ENCODE results near the gene BRD7. TPM values are rescaled to one million over a fixed set of nuclear protein-coding genes. Genes with fewer than 3 reads are reported as not detected.

BRD7 gene
- polyA plus RNA-seq, 3 donors from 2014 or later: 15.7 to 42.7 (median 39.8) TPM

- Mint-ChIP-seq H3K27me3 (ENCODE audit: low read depth in 3 of 3) (peaks cover 2 to 5% (median 5%) of the 10 kb centered on the region in 3 donors), H3K4me1 (peaks cover 5 to 13% of the 10 kb centered on the region in 2 donors), H3K4me3 (no peak overlapping the region), H3K27ac (no peak overlapping the region), H3K36me3 (no peaks in the 10 kb centered on the region), H3K9me3 (no peaks in the 10 kb centered on the region)
- no peak for DNase-seq
These were observed 28.2 kb upstream of the BRD7 start for GRCh38 chr16:50396761-50397535.

GRCh38 chr16:50395763-50396710 lies 27.2 kb upstream of the BRD7 start:
- Mint-ChIP-seq H3K36me3 (no peaks in the 10 kb centered on the region), H3K27ac (peak overlapping the region in 3 of 6 donors; percentile 0 to 34 (median 19)), H3K4me3 (no peak overlapping the region), H3K4me1 (peaks cover 5 to 13% of the 10 kb centered on the region in 2 donors), H3K27me3 (ENCODE audit: low read depth in 3 of 3) (peaks cover 2 to 5% (median 2%) of the 10 kb centered on the region in 3 donors), H3K9me3 (no peaks in the 10 kb centered on the region)
- DNase-seq: no peak

DNA sequence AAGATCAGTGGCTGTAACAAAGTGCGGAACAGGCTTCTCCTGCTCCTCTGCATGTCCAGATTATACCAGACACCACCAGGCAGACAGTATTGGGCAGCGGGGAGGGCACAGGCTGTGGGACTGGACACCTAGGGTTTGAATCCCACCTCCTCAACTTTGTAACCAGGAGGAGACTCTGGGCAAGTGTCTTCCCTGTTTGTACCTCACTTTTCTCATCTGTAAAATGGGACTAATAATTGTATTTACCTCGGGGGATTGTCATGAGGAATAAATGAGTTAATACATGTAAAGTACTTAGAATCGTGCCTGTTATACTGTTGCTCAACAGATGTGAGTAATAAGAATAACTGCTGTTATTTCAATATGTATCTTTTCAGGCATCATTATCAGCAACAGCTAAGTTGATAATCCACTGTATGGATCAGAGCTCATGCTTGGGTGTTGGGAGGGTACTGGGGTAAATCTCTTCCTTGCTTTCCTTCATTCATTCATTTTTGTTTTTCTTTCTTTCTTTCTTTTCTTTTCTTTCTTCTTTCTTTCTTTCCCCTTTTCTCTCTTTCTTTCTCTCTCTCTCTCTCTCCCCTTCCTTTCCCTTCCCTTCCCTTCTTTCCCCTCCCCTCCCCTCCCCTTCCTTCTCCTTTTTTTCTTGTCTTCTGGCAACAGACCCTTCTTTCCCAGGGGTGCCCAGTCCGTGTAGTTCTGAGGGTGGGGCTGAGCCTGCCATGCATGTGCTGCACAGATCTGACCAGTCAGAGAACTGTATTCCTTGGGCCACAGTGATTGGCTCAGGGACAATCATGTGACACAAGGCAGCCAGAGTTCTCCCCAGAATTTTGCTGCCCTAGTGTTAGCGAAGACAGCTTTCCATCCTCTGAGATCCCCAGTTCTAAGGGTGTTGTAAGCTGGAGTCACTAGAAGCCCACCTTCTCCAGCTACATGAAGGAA lies 25.3 kb upstream of the BRD7 start:
- H3K4me3 Mint-ChIP-seq: no peak overlapping the region
- no peaks in the 10 kb centered on the region for H3K9me3 Mint-ChIP-seq
- peaks cover 5 to 13% of the 10 kb centered on the region in 2 donors for H3K4me1 Mint-ChIP-seq
- H3K27ac Mint-ChIP-seq: no peak overlapping the region
- H3K27me3 Mint-ChIP-seq (ENCODE audit: low read depth in 3 of 3): peaks cover 0 to 3% (median 2%) of the 10 kb centered on the region in 3 donors
- DNase-seq: no peak
- H3K36me3 Mint-ChIP-seq: no peaks in the 10 kb centered on the region

- no peak for DNase-seq
- peaks cover under 1 to 9% of the 10 kb centered on the region in 2 donors for H3K4me1 Mint-ChIP-seq
- no peak overlapping the region for H3K4me3 Mint-ChIP-seq
- peaks cover 0 to 3% (median 2%) of the 10 kb centered on the region in 3 donors for H3K27me3 Mint-ChIP-seq (ENCODE audit: low read depth in 3 of 3)
- H3K27ac Mint-ChIP-seq: no peak overlapping the region
- H3K9me3 Mint-ChIP-seq: no peaks in the 10 kb centered on the region
- no peaks in the 10 kb centered on the region for H3K36me3 Mint-ChIP-seq
These were observed 24.6 kb upstream of the BRD7 start for GRCh38 chr16:50393416-50393815.

- Mint-ChIP-seq H3K36me3 (no peaks in the 10 kb centered on the region), H3K4me1 (peaks cover 0 to 8% of the 10 kb centered on the region in 2 donors), H3K9me3 (no peaks in the 10 kb centered on the region), H3K27me3 (ENCODE audit: low read depth in 3 of 3) (peaks cover 0 to 5% (median 2%) of the 10 kb centered on the region in 3 donors), H3K27ac (no peak overlapping the region), H3K4me3 (no peak overlapping the region)
- DNase-seq: no peak
These were observed 22.3 kb upstream of the BRD7 start for GRCh38 chr16:50390914-50391716.

DNA sequence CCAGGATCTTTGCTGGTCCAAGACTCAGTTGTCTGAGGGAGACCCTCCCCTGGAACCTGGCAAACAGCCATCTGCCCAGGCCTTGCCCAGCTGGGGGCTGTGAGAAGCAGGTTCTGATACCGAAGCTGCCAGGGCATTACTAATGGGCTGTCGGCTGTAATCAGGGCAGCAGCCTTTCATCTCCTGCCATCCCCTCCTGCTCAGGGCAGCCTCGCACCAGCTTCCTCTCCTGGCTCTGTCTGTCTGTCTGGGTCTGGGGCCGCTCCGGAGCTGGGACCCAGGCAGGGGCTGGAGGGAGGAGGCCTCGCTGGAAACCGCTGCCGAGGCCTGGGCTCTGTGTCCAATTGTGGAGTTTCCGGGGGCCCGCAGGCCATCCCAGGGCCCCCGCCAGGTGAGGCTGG lies 21.6 kb upstream of the BRD7 start:
- no peak for DNase-seq
- Mint-ChIP-seq H3K4me1 (peaks cover 0 to 3% of the 10 kb centered on the region in 2 donors), H3K27me3 (ENCODE audit: low read depth in 3 of 3) (peaks cover 2 to 5% (median 2%) of the 10 kb centered on the region in 3 donors), H3K36me3 (no peaks in the 10 kb centered on the region), H3K9me3 (no peaks in the 10 kb centered on the region), H3K4me3 (no peak overlapping the region), H3K27ac (no peak overlapping the region)

DNA sequence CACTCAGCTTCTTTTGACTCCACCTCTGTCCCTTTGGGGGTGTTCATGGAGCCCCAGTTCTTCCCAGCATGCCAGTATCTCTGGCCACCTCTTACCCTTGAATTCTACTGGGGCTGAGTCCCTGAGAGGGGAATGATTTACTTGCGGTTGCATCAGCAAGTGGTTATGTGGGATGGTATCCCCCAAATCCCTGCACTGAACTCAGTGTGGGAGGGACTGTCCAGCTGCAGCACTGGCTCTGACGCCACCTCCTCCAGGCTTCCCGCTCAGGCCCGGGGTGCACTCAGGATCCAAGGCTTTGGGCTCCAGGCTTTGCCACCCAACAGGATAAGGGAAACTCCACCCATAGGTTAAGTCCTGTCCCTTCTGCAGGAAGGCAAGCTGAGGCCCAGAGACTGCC lies 21.1 kb upstream of the BRD7 start:
- Mint-ChIP-seq H3K9me3 (no peaks in the 10 kb centered on the region), H3K36me3 (no peaks in the 10 kb centered on the region), H3K4me3 (no peak overlapping the region), H3K4me1 (no peaks in the 10 kb centered on the region), H3K27me3 (ENCODE audit: low read depth in 3 of 3) (peaks cover 3 to 5% (median 4%) of the 10 kb centered on the region in 3 donors), H3K27ac (no peak overlapping the region)
- no peak for DNase-seq

- Mint-ChIP-seq H3K4me1 (no peaks in the 10 kb centered on the region), H3K36me3 (no peaks in the 10 kb centered on the region), H3K4me3 (no peak overlapping the region), H3K9me3 (no peaks in the 10 kb centered on the region), H3K27ac (no peak overlapping the region), H3K27me3 (ENCODE audit: low read depth in 3 of 3) (peaks cover 3 to 5% (median 4%) of the 10 kb centered on the region in 3 donors)
- DNase-seq: no peak
These were observed 19.7 kb upstream of the BRD7 start for GRCh38 chr16:50388496-50388895.

GRCh38 chr16:50386774-50387173 lies 18.0 kb upstream of the BRD7 start:
- Mint-ChIP-seq H3K36me3 (no peaks in the 10 kb centered on the region), H3K4me3 (no peak overlapping the region), H3K27ac (no peak overlapping the region), H3K27me3 (ENCODE audit: low read depth in 3 of 3) (peaks cover 3 to 5% (median 3%) of the 10 kb centered on the region in 3 donors), H3K4me1 (peaks cover 3 to 5% of the 10 kb centered on the region in 2 donors), H3K9me3 (no peaks in the 10 kb centered on the region)
- DNase-seq: no peak

- H3K4me3 Mint-ChIP-seq: no peak overlapping the region
- no peaks in the 10 kb centered on the region for H3K36me3 Mint-ChIP-seq
- H3K4me1 Mint-ChIP-seq: peaks cover 3 to 5% of the 10 kb centered on the region in 2 donors
- no peak for DNase-seq
- no peaks in the 10 kb centered on the region for H3K9me3 Mint-ChIP-seq
- H3K27me3 Mint-ChIP-seq (ENCODE audit: low read depth in 3 of 3): peaks cover 3 to 5% (median 3%) of the 10 kb centered on the region in 3 donors
- no peak overlapping the region for H3K27ac Mint-ChIP-seq
These were observed 17.4 kb upstream of the BRD7 start for GRCh38 chr16:50386139-50386538.

DNA sequence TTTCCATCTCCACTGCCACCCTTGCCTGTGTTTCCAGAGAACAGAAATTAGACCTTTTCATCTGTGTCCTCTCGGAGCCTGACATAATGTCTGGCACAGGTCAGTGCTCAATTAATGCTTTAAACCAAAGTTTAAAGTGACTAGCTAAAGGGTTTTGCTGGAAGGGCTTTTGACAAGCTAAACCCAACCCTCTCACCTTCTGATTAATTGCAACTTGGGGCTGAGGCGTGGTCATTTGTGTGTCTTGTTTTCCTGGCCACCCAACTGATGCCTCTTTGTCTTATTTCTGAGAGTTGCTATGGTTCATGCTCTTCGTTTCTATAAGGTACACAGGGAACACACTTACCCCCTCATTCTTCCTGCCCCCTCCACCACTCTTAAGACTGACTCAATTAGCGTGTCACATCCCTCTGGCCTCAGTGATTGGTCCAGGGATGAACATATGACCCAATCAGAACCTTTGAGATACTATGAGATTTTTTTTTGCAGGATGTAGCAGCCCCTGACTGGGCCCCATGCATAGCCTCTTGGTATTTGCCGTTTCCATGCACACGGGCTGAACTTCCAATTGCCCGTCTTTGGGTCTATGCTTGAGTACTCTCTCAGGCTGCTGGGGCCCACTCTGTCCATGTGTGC lies 15.8 kb upstream of the BRD7 start:
- no peaks in the 10 kb centered on the region for H3K9me3 Mint-ChIP-seq
- no peak overlapping the region for H3K27ac Mint-ChIP-seq
- H3K4me3 Mint-ChIP-seq: no peak overlapping the region
- no peak for DNase-seq
- peaks cover 3 to 6% (median 5%) of the 10 kb centered on the region in 3 donors for H3K27me3 Mint-ChIP-seq (ENCODE audit: low read depth in 3 of 3)
- no peaks in the 10 kb centered on the region for H3K36me3 Mint-ChIP-seq
- H3K4me1 Mint-ChIP-seq: peaks cover 3 to 5% of the 10 kb centered on the region in 2 donors
